Esophagus squamous epithelium (tissue), 4 donors: ENCODE data around the gene SLC20A1.

Experiments
- POLR2A ChIP-seq, 4 donors: fragments of 450-650 bp; IDR thresholded peaks; one replicate each; pipeline ENCODE4 v1.6.1; 2017; ENCODE audit warnings: antibody characterized with exemption in 4 of 4, mild to moderate bottlenecking in 4 of 4, moderate library complexity in 3 of 4
- TF ChIP-seq, protein P1 (sequence below), 6 experiments: fragments of 450-650 bp in 4 of 6; fragments of 200-600 bp in 2 of 6; sonication (generic) in 2 of 6; IDR thresholded peaks; one replicate each; pipeline ENCODE4 v1.5.1; 2016 to 2019; ENCODE audit warnings: antibody characterized with exemption in 6 of 6, mild to moderate bottlenecking in 4 of 6, moderate library complexity in 4 of 6

DNA sequence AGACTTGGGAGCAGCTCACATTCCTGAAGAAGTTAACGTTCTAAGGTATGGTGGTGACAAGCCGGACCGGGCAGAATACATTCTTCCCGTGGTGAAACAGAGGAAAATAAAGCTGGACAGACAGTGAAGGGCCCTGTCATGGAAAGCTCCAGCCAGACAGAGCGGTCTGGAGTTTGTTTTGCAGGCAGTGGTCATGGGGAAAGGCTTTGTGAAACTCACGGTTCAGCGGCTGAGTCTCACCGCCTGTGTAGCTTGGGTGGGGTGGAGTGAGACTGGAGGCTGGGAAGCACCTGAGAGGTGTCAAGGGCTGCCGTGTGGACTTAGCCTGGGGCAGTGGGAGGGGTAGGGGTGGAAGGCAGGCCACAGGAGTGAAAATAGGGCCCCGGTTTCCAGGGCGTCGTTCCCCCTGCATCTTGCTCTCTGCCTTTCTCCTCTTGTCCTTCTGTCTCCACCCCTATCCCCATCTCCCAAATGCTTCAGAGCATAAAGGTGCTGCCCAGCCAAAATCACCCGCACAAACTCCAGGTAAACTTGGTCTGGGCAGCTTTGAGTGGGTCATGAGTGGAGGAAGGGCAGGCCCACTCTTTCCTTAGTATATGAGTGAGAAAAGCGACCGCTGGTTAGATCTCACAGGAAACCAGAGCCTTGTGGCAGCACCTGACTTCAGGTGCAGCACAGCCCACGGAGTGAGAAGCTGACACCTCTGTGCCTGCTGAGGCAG is 11.4 kb upstream of the SLC20A1 start:
- no peak for TF ChIP-seq POLR2A (IDR thresholded peaks at IDR 0.05)
- TF ChIP-seq, protein P1, sequence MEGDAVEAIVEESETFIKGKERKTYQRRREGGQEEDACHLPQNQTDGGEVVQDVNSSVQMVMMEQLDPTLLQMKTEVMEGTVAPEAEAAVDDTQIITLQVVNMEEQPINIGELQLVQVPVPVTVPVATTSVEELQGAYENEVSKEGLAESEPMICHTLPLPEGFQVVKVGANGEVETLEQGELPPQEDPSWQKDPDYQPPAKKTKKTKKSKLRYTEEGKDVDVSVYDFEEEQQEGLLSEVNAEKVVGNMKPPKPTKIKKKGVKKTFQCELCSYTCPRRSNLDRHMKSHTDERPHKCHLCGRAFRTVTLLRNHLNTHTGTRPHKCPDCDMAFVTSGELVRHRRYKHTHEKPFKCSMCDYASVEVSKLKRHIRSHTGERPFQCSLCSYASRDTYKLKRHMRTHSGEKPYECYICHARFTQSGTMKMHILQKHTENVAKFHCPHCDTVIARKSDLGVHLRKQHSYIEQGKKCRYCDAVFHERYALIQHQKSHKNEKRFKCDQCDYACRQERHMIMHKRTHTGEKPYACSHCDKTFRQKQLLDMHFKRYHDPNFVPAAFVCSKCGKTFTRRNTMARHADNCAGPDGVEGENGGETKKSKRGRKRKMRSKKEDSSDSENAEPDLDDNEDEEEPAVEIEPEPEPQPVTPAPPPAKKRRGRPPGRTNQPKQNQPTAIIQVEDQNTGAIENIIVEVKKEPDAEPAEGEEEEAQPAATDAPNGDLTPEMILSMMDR (IDR thresholded peaks at IDR 0.05) = no peak
